T-helper 17 cell (primary cell): Measurements from ENCODE around the gene SLC6A15. TPM values are rescaled to one million over a fixed set of nuclear protein-coding genes. Genes with fewer than 3 reads are reported as not detected.
A peak's percentile ranks its signal among the peaks of the same experiment; 100 is the strongest.

Experiments
- ATAC-seq: fragments of 150-1000 bp; cut with Tn5 transposase; 2 replicates; pipeline ENCODE4 v1.10.0; 2021; ENCODE audit warnings: mild to moderate bottlenecking, moderate library complexity
- DNase-seq, 3 donors: peaks; one replicate each; pipeline versions ENCODE4 v3.0.0 to v3.0.0-alpha.2; 2020 to 2021
- H3K9me3 ChIP-seq: one replicate; pipeline ENCODE4 v1.7.0; 2013; ENCODE audit warnings: low read length, mild to moderate bottlenecking; ENCODE audit not compliant: control insufficient read depth, poor library complexity, severe bottlenecking
- H3K27ac Mint-ChIP-seq: one replicate; pipeline ENCODE4 v1.8.0; 2022; ENCODE audit warnings: mild to moderate bottlenecking, moderate library complexity, mixed read lengths
- H3K27me3 Mint-ChIP-seq: one replicate; pipeline ENCODE4 v1.8.0; 2022; ENCODE audit warnings: mixed read lengths
- H3K36me3 Mint-ChIP-seq: one replicate; pipeline ENCODE4 v1.8.0; 2022; ENCODE audit warnings: low read depth, mixed read lengths
- H3K4me1 Mint-ChIP-seq: one replicate; pipeline ENCODE4 v1.8.0; 2022; ENCODE audit warnings: mild to moderate bottlenecking, mixed read lengths
- H3K4me3 Mint-ChIP-seq: one replicate; pipeline ENCODE4 v1.8.0; 2022; ENCODE audit warnings: mild to moderate bottlenecking, moderate library complexity, mixed read lengths
- total RNA-seq, 4 donors: library from RNA in 2 of 4; stranded (reverse) in 2 of 4; gene quantifications; one replicate each; pipeline ENCODE4 v1.2.3 and lab custom pipeline; 2022 to 2026

Gene SLC6A15
- under 1 TPM in 1 of 2 donors, not detected in 1; 0.07 TPM for total RNA-seq
- 0.08 to 0.23 reads per million in 2 donors for total RNA-seq (lab: John Stamatoyannopoulos, UW)

- Mint-ChIP-seq H3K27me3 (peaks cover 40% of the 10 kb centered on the region), H3K36me3 (no peaks in the 10 kb centered on the region), H3K27ac (no peak within 1 kb of the TSS), H3K4me1 (peaks cover 10% of the 10 kb centered on the region), H3K4me3 (peak within 1 kb of the TSS; percentile 83)
- no peaks in the 10 kb centered on the region for H3K9me3 ChIP-seq
- ATAC-seq (peak; percentile 79), DNase-seq (no peak)
Observed at GRCh38 chr12:84912198-84913128, at the start of gene SLC6A15. Gene SLC6A15, minus strand, starts transcription at chr12:84912799. Its CDS starts 20,679 bp downstream, at chr12:84892120.

- H3K9me3 ChIP-seq, result no peaks in the 10 kb centered on the region
- H3K36me3 Mint-ChIP-seq, result no peaks in the 10 kb centered on the region
- H3K27ac Mint-ChIP-seq, result no peak overlapping the region
- DNase-seq (no peak), ATAC-seq (no peak)
- H3K4me3 Mint-ChIP-seq, result no peak overlapping the region
- H3K27me3 Mint-ChIP-seq, result peaks cover 6% of the 10 kb centered on the region
- H3K4me1 Mint-ChIP-seq, result no peaks in the 10 kb centered on the region
Observed at GRCh38 chr12:84960918-84961317, 48.3 kb upstream of the SLC6A15 start.

GRCh38 chr12:84955298-84955697 lies 42.7 kb upstream of the SLC6A15 start:
- H3K27me3 Mint-ChIP-seq, result no peaks in the 10 kb centered on the region
- no peak overlapping the region for H3K27ac Mint-ChIP-seq
- ATAC-seq (no peak), DNase-seq (no peak)
- H3K9me3 ChIP-seq, result no peaks in the 10 kb centered on the region
- H3K36me3 Mint-ChIP-seq, result no peaks in the 10 kb centered on the region
- H3K4me3 Mint-ChIP-seq, result no peak overlapping the region
- H3K4me1 Mint-ChIP-seq, result no peaks in the 10 kb centered on the region

- ATAC-seq (no peak), DNase-seq (no peak)
- Mint-ChIP-seq H3K4me1 (no peaks in the 10 kb centered on the region), H3K27me3 (no peaks in the 10 kb centered on the region), H3K4me3 (no peak overlapping the region), H3K27ac (no peak overlapping the region), H3K36me3 (no peaks in the 10 kb centered on the region)
- no peaks in the 10 kb centered on the region for H3K9me3 ChIP-seq
Observed at GRCh38 chr12:84954415-84954814, 41.8 kb upstream of the SLC6A15 start.

- no peak for DNase-seq
- ATAC-seq, result no peak
- Mint-ChIP-seq H3K27me3 (no peaks in the 10 kb centered on the region), H3K27ac (no peak overlapping the region), H3K4me1 (no peaks in the 10 kb centered on the region), H3K36me3 (no peaks in the 10 kb centered on the region), H3K4me3 (no peak overlapping the region)
- no peaks in the 10 kb centered on the region for H3K9me3 ChIP-seq
Observed at GRCh38 chr12:84950971-84951546, 38.5 kb upstream of the SLC6A15 start.

GRCh38 chr12:84946753-84947152 lies 34.2 kb upstream of the SLC6A15 start:
- no peak overlapping the region for H3K4me3 Mint-ChIP-seq
- H3K27ac Mint-ChIP-seq, result no peak overlapping the region
- no peaks in the 10 kb centered on the region for H3K4me1 Mint-ChIP-seq
- H3K9me3 ChIP-seq, result no peaks in the 10 kb centered on the region
- ATAC-seq, result no peak
- DNase-seq, result no peak
- H3K36me3 Mint-ChIP-seq, result no peaks in the 10 kb centered on the region
- H3K27me3 Mint-ChIP-seq, result no peaks in the 10 kb centered on the region

GRCh38 chr12:84937415-84937814 lies 24.8 kb upstream of the SLC6A15 start:
- Mint-ChIP-seq H3K4me1 (no peaks in the 10 kb centered on the region), H3K36me3 (no peaks in the 10 kb centered on the region), H3K4me3 (no peak overlapping the region), H3K27ac (no peak overlapping the region), H3K27me3 (no peaks in the 10 kb centered on the region)
- ATAC-seq (no peak), DNase-seq (no peak)
- H3K9me3 ChIP-seq, result no peaks in the 10 kb centered on the region

GRCh38 chr12:84929501-84929900 lies 16.9 kb upstream of the SLC6A15 start:
- Mint-ChIP-seq H3K36me3 (no peaks in the 10 kb centered on the region), H3K4me1 (no peaks in the 10 kb centered on the region), H3K4me3 (no peak overlapping the region), H3K27me3 (no peaks in the 10 kb centered on the region), H3K27ac (no peak overlapping the region)
- ATAC-seq (no peak), DNase-seq (no peak)
- H3K9me3 ChIP-seq, result no peaks in the 10 kb centered on the region

- H3K27ac Mint-ChIP-seq, result no peak overlapping the region
- H3K9me3 ChIP-seq, result peaks cover 2% of the 10 kb centered on the region
- no peak for DNase-seq
- H3K4me3 Mint-ChIP-seq, result no peak overlapping the region
- no peaks in the 10 kb centered on the region for H3K4me1 Mint-ChIP-seq
- ATAC-seq, result no peak
- H3K27me3 Mint-ChIP-seq, result no peaks in the 10 kb centered on the region
- no peaks in the 10 kb centered on the region for H3K36me3 Mint-ChIP-seq
Observed at GRCh38 chr12:84924981-84925380, 12.4 kb upstream of the SLC6A15 start.

- no peak overlapping the region for H3K27ac Mint-ChIP-seq
Observed at GRCh38 chr12:84922693-84923092, 10.1 kb upstream of the SLC6A15 start.

GRCh38 chr12:84920331-84920730 lies 7.7 kb upstream of the SLC6A15 start:
- Mint-ChIP-seq H3K27me3 (no peaks in the 10 kb centered on the region), H3K4me3 (no peak overlapping the region), H3K36me3 (no peaks in the 10 kb centered on the region), H3K4me1 (no peaks in the 10 kb centered on the region), H3K27ac (no peak overlapping the region)
- ATAC-seq (no peak), DNase-seq (no peak)
- H3K9me3 ChIP-seq, result peaks cover 2% of the 10 kb centered on the region

More at GRCh38 chr12:84922693-84923092, 10.1 kb upstream of the SLC6A15 start:
- H3K4me1 Mint-ChIP-seq, result no peaks in the 10 kb centered on the region
- ATAC-seq, result no peak
- no peak overlapping the region for H3K4me3 Mint-ChIP-seq
- H3K9me3 ChIP-seq, result peaks cover 2% of the 10 kb centered on the region
- no peaks in the 10 kb centered on the region for H3K36me3 Mint-ChIP-seq
- no peak for DNase-seq
- no peaks in the 10 kb centered on the region for H3K27me3 Mint-ChIP-seq

- H3K4me3 Mint-ChIP-seq, result no peak overlapping the region
- H3K36me3 Mint-ChIP-seq, result no peaks in the 10 kb centered on the region
- H3K27ac Mint-ChIP-seq, result no peak overlapping the region
- ATAC-seq (no peak), DNase-seq (no peak)
- H3K4me1 Mint-ChIP-seq, result no peaks in the 10 kb centered on the region
- peaks cover 4% of the 10 kb centered on the region for H3K27me3 Mint-ChIP-seq
- H3K9me3 ChIP-seq, result peaks cover 2% of the 10 kb centered on the region
Observed at GRCh38 chr12:84919271-84919670, 6.7 kb upstream of the SLC6A15 start.

GRCh38 chr12:84913129-84913515 lies 523 bp upstream of the SLC6A15 start:
- Mint-ChIP-seq H3K27ac (no peak overlapping the region), H3K4me1 (peaks cover 10% of the 10 kb centered on the region), H3K27me3 (peaks cover 40% of the 10 kb centered on the region), H3K4me3 (peak overlapping the region; percentile 39), H3K36me3 (no peaks in the 10 kb centered on the region)
- no peaks in the 10 kb centered on the region for H3K9me3 ChIP-seq
- ATAC-seq (no peak), DNase-seq (no peak)
